Activated CD4-positive, alpha-beta T cell treated with anti-CD3 and anti-CD28 coated beads for 36 hours (primary cell): ENCODE data around the gene GRB7. TPM values are rescaled to one million over a fixed set of nuclear protein-coding genes. Genes with fewer than 3 reads are reported as not detected.
"Not testable (repeated sequence)": the region's sequence is repeated elsewhere in the genome, so short reads cannot be mapped to it uniquely, and the experiment has no call there.

Experiments
- ATAC-seq: fragments of 200-7000 bp; cut with Tn5 transposase; one replicate; pipeline ENCODE4 v1.10.0; 2021; ENCODE audit warnings: mild to moderate bottlenecking, moderate library complexity
- CTCF ChIA-PET: fragments of 350-600 bp; sonication (Branson Sonifier 250); formaldehyde crosslinking; loops from one replicate; lab custom pipeline; 2021; ENCODE audit warnings: antibody characterized with exemption; lab: Charles Lee
- POLR2A ChIA-PET: fragments of 350-600 bp; sonication (Branson Sonifier 250); formaldehyde crosslinking; loops from one replicate; lab custom pipeline; 2021; ENCODE audit warnings: antibody characterized with exemption, inconsistent platforms; lab: Charles Lee
- DNase-seq: peaks from one replicate; pipeline ENCODE4 v3.0.0-alpha.2; 2020
- H3K27ac Mint-ChIP-seq: one replicate; pipeline ENCODE4 v1.8.0; 2021; ENCODE audit warnings: mixed read lengths
- H3K27me3 Mint-ChIP-seq: one replicate; pipeline ENCODE4 v1.8.0; 2021; ENCODE audit warnings: mixed read lengths
- H3K36me3 Mint-ChIP-seq: one replicate; pipeline ENCODE4 v1.8.0; 2021; ENCODE audit warnings: low read depth, mixed read lengths
- H3K4me1 Mint-ChIP-seq: one replicate; pipeline ENCODE4 v1.8.0; 2021; ENCODE audit warnings: mixed read lengths
- H3K4me3 Mint-ChIP-seq: one replicate; pipeline ENCODE4 v1.8.0; 2021; ENCODE audit warnings: mild to moderate bottlenecking, moderate library complexity, mixed read lengths
- H3K9me3 Mint-ChIP-seq: one replicate; pipeline ENCODE4 v1.8.0; 2021; ENCODE audit warnings: low read depth, mixed read lengths
- intact Hi-C, 2 experiments: fragments of 100-400 bp; cut with DNase I in 1 of 2; cut with micrococcal nuclease in 1 of 2; formaldehyde crosslinking; loops; one replicate each; pipeline versions ENCODE4 v1.14.2 to v1.15.1; 2022 to 2024; cut with DNase I, micrococcal nuclease
- total RNA-seq, 2 experiments: library from RNA; stranded (reverse); gene quantifications; one replicate each; pipeline ENCODE4 v1.2.3, GENCODE V29; 2021

GRB7 gene
- total RNA-seq, 2 experiments from 2014 or later = 2.0 to 3.3 TPM

GRCh38 chr17:39709998-39710964 lies 27.5 kb upstream of the GRB7 start:
- DNase-seq = no peak
- CTCF ChIA-PET = interaction anchor here (0.9 to 1.7 kb wide), 4 partner anchors 10 to 89 kb away, joined by 3 to 5 read pairs (median 3); no protein-coding TSS in a partner anchor
- Mint-ChIP-seq H3K9me3 (no peaks in the 10 kb centered on the region), H3K27ac (no peak overlapping the region), H3K27me3 (no peaks in the 10 kb centered on the region), H3K4me1 (peaks cover 10% of the 10 kb centered on the region), H3K4me3 (no peak overlapping the region), H3K36me3 (no peaks in the 10 kb centered on the region)
- POLR2A ChIA-PET = interaction anchor here (0.8 kb wide), 1 partner anchor 10 kb away, joined by 5 read pairs; no protein-coding TSS in a partner anchor
- intact Hi-C loops = no loop called here
- ATAC-seq = no peak

- CTCF ChIA-PET = interaction anchor here (0.9 to 1.7 kb wide), 4 partner anchors 10 to 89 kb away, joined by 3 to 5 read pairs (median 3); no protein-coding TSS in a partner anchor
- H3K9me3 Mint-ChIP-seq, H3K36me3 Mint-ChIP-seq, intact Hi-C loops, ATAC-seq, H3K4me3 Mint-ChIP-seq, DNase-seq, H3K27ac Mint-ChIP-seq, H3K27me3 Mint-ChIP-seq: not testable (repeated sequence)
- peaks cover 10% of the 10 kb centered on the region for H3K4me1 Mint-ChIP-seq
- POLR2A ChIA-PET = interaction anchor here (0.8 kb wide), 1 partner anchor 9 kb away, joined by 5 read pairs; no protein-coding TSS in a partner anchor
Measured at GRCh38 chr17:39711071-39711470, 26.7 kb upstream of the GRB7 start.

- ChIA-PET CTCF (interaction anchor here (1.7 kb wide), 1 partner anchor 87 kb away, joined by 3 read pairs; no protein-coding TSS in a partner anchor), POLR2A (no interaction called here)
- DNase-seq = no peak
- no peak overlapping the region for H3K27ac Mint-ChIP-seq
- H3K27me3 Mint-ChIP-seq = no peaks in the 10 kb centered on the region
- intact Hi-C loops = no loop called here
- H3K4me1 Mint-ChIP-seq = peaks cover 8% of the 10 kb centered on the region
- H3K9me3 Mint-ChIP-seq = no peaks in the 10 kb centered on the region
- H3K4me3 Mint-ChIP-seq = no peak overlapping the region
- H3K36me3 Mint-ChIP-seq = no peaks in the 10 kb centered on the region
- ATAC-seq = no peak
Measured at GRCh38 chr17:39711851-39712250, 25.9 kb upstream of the GRB7 start.

- no peaks in the 10 kb centered on the region for H3K27me3 Mint-ChIP-seq
- DNase-seq (no peak), ATAC-seq (no peak)
- no peaks in the 10 kb centered on the region for H3K4me1 Mint-ChIP-seq
- intact Hi-C loops = no loop called here
- POLR2A ChIA-PET = interaction anchor here (0.6 kb wide), 1 partner anchor 391 kb away, joined by 3 read pairs; no protein-coding TSS in a partner anchor
- no peak overlapping the region for H3K27ac Mint-ChIP-seq
- no peak overlapping the region for H3K4me3 Mint-ChIP-seq
- no peaks in the 10 kb centered on the region for H3K36me3 Mint-ChIP-seq
- no peaks in the 10 kb centered on the region for H3K9me3 Mint-ChIP-seq
- CTCF ChIA-PET = interaction anchor here (0.6 kb wide), 1 partner anchor 244 kb away, joined by 4 read pairs; no protein-coding TSS in a partner anchor
Measured at GRCh38 chr17:39714234-39714633, 23.5 kb upstream of the GRB7 start.

- CTCF ChIA-PET = interaction anchor here (0.6 to 0.8 kb wide), 2 partner anchors 150 to 230 kb away, joined by 3 read pairs; no protein-coding TSS in a partner anchor
- intact Hi-C loops = no loop called here
- H3K27ac Mint-ChIP-seq = no peak overlapping the region
- no peak for DNase-seq
- POLR2A ChIA-PET = no interaction called here
- H3K4me3 Mint-ChIP-seq = no peak overlapping the region
- no peaks in the 10 kb centered on the region for H3K4me1 Mint-ChIP-seq
- H3K36me3 Mint-ChIP-seq = no peaks in the 10 kb centered on the region
- ATAC-seq = no peak
- H3K9me3 Mint-ChIP-seq = no peaks in the 10 kb centered on the region
- no peaks in the 10 kb centered on the region for H3K27me3 Mint-ChIP-seq
Measured at GRCh38 chr17:39715375-39716072, 22.2 kb upstream of the GRB7 start.

GRCh38 chr17:39716073-39716818 lies 21.5 kb upstream of the GRB7 start:
- no peaks in the 10 kb centered on the region for H3K27me3 Mint-ChIP-seq
- H3K4me3 Mint-ChIP-seq = no peak overlapping the region
- no peaks in the 10 kb centered on the region for H3K4me1 Mint-ChIP-seq
- CTCF ChIA-PET = interaction anchor here (0.6 to 1.0 kb wide), 3 partner anchors 95 to 229 kb away, joined by 3 to 8 read pairs (median 3); no protein-coding TSS in a partner anchor
- H3K9me3 Mint-ChIP-seq = no peaks in the 10 kb centered on the region
- POLR2A ChIA-PET = no interaction called here
- DNase-seq = no peak
- intact Hi-C loops = no loop called here
- no peaks in the 10 kb centered on the region for H3K36me3 Mint-ChIP-seq
- no peak for ATAC-seq
- H3K27ac Mint-ChIP-seq = no peak overlapping the region

GRCh38 chr17:39716879-39717536 lies 20.7 kb upstream of the GRB7 start:
- no peaks in the 10 kb centered on the region for H3K36me3 Mint-ChIP-seq
- CTCF ChIA-PET = interaction anchor here (1.0 kb wide), 1 partner anchor 95 kb away, joined by 8 read pairs; no protein-coding TSS in a partner anchor
- H3K27me3 Mint-ChIP-seq = no peaks in the 10 kb centered on the region
- intact Hi-C loops = no loop called here
- H3K4me3 Mint-ChIP-seq = no peak overlapping the region
- no peaks in the 10 kb centered on the region for H3K4me1 Mint-ChIP-seq
- ATAC-seq (no peak), DNase-seq (no peak)
- H3K9me3 Mint-ChIP-seq = no peaks in the 10 kb centered on the region
- POLR2A ChIA-PET = no interaction called here
- no peak overlapping the region for H3K27ac Mint-ChIP-seq

- CTCF ChIA-PET = no interaction called here
- intact Hi-C loops = no loop called here
Measured at GRCh38 chr17:39717660-39718059, 20.1 kb upstream of the GRB7 start.

GRCh38 chr17:39719563-39720355 lies 18.0 kb upstream of the GRB7 start:
- H3K36me3 Mint-ChIP-seq = no peaks in the 10 kb centered on the region
- H3K4me1 Mint-ChIP-seq = no peaks in the 10 kb centered on the region
- H3K27me3 Mint-ChIP-seq = no peaks in the 10 kb centered on the region
- no peak for ATAC-seq
- no peaks in the 10 kb centered on the region for H3K9me3 Mint-ChIP-seq
- no peak for DNase-seq
- H3K27ac Mint-ChIP-seq = no peak overlapping the region
- intact Hi-C loops = no loop called here
- CTCF ChIA-PET = no interaction called here
- POLR2A ChIA-PET = interaction anchor here (0.8 kb wide), 1 partner anchor 9 kb away, joined by 5 read pairs; no protein-coding TSS in a partner anchor
- H3K4me3 Mint-ChIP-seq = no peak overlapping the region

More at GRCh38 chr17:39717660-39718059, 20.1 kb upstream of the GRB7 start:
- Mint-ChIP-seq H3K4me1 (no peaks in the 10 kb centered on the region), H3K27me3 (no peaks in the 10 kb centered on the region), H3K4me3 (no peak overlapping the region), H3K27ac (no peak overlapping the region), H3K36me3 (no peaks in the 10 kb centered on the region), H3K9me3 (no peaks in the 10 kb centered on the region)
- POLR2A ChIA-PET = no interaction called here
- DNase-seq (no peak), ATAC-seq (no peak)

- CTCF ChIA-PET = no interaction called here
- no peaks in the 10 kb centered on the region for H3K9me3 Mint-ChIP-seq
- H3K27ac Mint-ChIP-seq = no peak overlapping the region
- POLR2A ChIA-PET = no interaction called here
- no peak for ATAC-seq
- DNase-seq = no peak
- no peaks in the 10 kb centered on the region for H3K4me1 Mint-ChIP-seq
- H3K36me3 Mint-ChIP-seq = peaks cover 5% of the 10 kb centered on the region
- no peaks in the 10 kb centered on the region for H3K27me3 Mint-ChIP-seq
- intact Hi-C loops = no loop called here
- H3K4me3 Mint-ChIP-seq = no peak overlapping the region
Measured at GRCh38 chr17:39722104-39722503, 15.6 kb upstream of the GRB7 start.
